ENCODE data around the gene SUGCT.
"Not testable (repeated sequence)": the region's sequence is repeated elsewhere in the genome, so short reads cannot be mapped to it uniquely, and the experiment has no call there.

SUGCT gene

DNA sequence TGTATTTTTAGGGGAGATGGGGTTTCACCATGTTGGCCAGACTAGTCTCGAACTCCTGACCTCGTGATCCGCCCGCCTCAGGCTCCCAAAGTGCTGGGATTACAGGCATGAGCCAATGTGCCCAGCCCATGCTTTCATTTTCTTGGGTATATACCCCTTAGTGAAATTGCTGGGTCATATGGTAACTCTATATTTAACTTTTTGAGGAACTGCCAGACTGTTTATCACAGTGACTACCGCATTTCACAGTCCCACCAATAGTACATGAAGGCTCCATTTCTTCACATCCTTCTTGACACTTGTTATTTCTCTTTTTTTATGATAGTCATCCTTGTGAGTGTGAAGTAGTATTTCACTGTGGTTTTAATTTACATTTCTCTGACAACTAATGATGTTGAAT lies 134.0 kb downstream of the SUGCT start:
- not testable (repeated sequence) for DNase-seq

- DNase-seq = no peak
These were observed 141.3 kb downstream of the SUGCT start for GRCh38 chr7:40276061-40276460.

- DNase-seq = no peak
These were observed 145.2 kb downstream of the SUGCT start for GRCh38 chr7:40279991-40280390.

- no peak for DNase-seq
These were observed 148.1 kb downstream of the SUGCT start for GRCh38 chr7:40282858-40283257.

DNA sequence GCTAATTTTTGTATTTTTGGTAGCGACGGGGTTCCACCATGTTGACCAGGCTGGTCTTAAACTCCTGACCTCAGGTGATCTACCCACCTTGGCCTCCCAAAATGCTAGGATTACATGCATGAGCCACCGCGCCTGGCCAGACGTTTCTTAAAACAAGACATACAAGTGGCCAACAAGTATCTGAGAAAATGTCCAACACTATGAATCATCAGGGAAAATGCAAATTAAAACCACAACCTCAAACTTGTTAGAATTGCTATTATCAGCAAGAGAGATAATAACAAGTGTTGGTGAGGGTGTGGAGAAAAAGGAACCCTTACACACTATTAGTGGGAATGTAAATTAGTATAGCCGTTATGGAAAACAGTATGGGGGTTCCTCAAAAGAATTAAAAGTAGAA lies 148.6 kb downstream of the SUGCT start:
- DNase-seq = no peak

DNA sequence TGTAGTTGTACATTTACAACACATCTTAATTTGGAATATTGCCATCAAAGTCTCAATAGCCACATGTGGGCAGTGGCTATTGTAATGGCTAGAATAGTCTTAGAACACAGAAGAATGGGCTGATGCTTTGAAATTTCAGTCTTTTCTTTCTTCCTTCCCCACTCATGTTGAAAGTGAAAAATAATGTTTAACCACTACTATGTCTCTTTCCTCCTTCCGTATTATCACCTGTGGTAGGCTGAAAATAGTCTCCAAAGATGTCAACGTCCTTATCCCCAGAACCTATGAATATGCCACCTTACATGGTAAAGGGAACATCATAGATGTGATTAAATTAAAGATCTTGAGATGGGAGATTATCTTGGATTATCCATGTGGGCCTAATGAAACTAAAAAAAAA lies 154.0 kb downstream of the SUGCT start:
- no peak for DNase-seq

DNA sequence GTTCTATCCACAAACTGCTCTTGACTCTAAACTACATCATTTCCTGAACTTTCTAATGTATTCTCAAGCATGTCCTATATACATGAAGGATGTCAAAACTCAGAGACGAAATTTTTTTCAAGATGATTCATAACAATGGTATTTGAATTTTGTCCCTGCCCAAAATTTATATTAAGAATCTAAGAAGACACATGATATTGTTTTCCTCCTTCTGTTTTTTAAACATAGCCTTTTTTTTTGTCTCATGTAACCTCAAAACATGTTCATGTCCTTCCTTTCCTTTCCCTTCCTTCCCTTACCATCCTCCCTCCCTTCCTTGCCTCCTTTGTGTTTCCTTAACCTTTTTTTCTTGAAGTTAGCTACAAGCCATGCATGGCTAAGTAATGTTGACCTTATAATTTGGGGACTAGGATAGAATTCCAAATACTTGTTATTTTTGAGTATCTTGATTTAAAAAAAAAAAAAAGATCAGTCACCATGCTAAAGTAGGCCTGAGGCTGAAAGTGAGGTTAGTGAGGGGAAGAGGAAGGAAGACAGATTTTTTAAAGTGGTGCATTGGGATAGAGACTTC lies 163.0 kb downstream of the SUGCT start:
- DNase-seq = no peak

DNA sequence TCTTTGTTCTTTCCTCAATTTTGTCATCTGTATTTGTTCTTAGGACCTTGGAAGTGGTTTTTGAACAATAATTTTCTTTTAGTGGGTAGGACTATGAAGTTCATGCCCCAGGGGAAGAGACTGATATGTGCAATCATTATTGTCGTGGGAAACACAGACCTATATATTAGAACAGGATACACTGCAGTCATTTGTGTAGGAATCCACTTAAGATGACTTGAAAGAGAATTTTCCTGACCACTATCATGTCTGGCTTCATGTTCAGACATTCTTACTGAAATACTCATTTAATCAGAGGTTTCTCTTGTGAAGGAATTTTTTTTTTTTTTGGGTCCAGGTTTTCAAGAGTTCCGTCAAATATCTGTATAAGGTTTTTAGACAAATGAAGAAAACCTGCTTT lies 163.6 kb downstream of the SUGCT start:
- no peak for DNase-seq

- no peak for DNase-seq
These were observed 164.3 kb downstream of the SUGCT start for GRCh38 chr7:40299097-40299496.

GRCh38 chr7:40300146-40300670 lies 165.4 kb downstream of the SUGCT start:
- DNase-seq = no peak

GRCh38 chr7:40301486-40302068 lies 166.8 kb downstream of the SUGCT start:
- no peak for DNase-seq

DNA sequence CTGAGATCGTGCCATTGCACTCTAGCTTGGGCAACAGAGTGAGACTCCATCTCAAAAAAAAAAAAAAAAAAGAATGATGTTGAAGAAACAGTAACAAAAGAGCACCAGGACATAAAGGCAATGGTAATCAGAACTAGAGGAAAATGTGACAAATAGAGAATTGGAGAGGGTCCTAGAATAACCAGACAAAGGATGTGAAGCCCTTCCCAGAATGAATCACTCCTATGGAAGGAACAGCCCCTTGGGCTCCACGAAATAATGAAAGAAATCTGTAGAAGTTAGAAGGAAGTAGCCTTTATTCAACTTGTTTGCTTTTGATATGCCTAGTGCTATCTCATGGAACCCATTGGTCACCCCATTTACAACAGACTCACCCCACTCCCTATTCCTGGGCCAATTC lies 169.2 kb downstream of the SUGCT start:
- DNase-seq = no peak

- DNase-seq = no peak
These were observed 170.4 kb downstream of the SUGCT start for GRCh38 chr7:40305229-40305628.

- DNase-seq = no peak
These were observed 171.2 kb downstream of the SUGCT start for GRCh38 chr7:40306025-40306424.

DNA sequence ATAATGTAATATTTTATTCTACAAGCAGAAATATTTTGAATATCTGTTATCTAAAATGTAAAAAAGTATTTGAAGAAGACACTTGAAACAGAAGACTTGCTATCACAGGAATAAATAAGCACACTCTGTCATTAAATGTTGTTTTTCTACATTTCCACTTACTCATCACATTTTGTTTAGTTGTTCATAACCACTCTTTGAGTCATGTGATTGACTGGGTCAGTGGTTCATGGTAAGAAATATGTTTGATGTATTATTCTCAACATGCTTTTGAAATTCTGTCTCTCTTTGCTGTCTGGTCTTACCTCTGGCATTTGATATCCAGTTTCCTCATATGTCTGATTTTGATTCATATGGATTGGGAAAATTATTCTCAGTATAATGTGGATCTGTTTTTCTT lies 171.8 kb downstream of the SUGCT start:
- no peak for DNase-seq

DNA sequence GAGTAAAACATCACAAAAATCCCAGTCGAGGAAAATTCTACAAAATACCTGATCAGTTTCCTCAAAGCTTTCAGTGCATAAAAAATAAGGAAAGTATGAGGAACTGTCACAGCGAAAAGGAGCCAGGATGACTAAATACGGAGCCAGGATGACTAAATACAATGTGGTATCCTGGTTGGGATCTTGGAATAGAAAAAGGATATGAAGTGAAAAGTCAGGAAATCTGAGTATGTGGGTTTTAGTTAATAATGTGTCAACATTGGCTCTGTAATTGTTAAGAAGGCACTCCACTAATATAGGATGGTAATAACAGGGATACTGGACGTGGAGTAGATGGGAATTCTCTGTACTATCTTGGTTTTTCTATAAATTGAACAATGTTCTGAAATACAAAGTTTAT lies 175.5 kb downstream of the SUGCT start:
- DNase-seq = no peak

DNA sequence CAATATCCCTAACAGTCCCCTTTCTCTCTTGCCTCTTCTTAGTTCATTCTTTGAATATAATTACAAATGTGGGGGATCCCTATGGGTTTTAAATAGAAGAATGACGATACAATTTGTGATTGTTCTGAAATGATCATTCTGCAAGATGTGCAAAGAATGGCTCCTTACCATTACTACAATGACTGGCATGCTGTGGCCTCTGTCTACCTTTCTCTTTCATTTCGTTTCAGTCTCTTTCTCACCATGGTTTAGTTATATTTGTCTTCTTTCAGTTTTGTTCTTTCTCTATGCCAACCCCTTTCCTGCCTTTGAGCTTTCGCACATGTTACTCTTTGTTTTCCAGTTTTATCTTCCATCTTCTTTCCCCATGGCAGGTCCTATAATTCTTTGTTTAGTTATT lies 176.5 kb downstream of the SUGCT start:
- no peak for DNase-seq

GRCh38 chr7:40315277-40315676 lies 180.5 kb downstream of the SUGCT start:
- DNase-seq = no peak

- DNase-seq = no peak
These were observed 181.4 kb downstream of the SUGCT start for GRCh38 chr7:40316176-40316575.

GRCh38 chr7:40324914-40325313 lies 190.1 kb downstream of the SUGCT start:
- DNase-seq = no peak

DNA sequence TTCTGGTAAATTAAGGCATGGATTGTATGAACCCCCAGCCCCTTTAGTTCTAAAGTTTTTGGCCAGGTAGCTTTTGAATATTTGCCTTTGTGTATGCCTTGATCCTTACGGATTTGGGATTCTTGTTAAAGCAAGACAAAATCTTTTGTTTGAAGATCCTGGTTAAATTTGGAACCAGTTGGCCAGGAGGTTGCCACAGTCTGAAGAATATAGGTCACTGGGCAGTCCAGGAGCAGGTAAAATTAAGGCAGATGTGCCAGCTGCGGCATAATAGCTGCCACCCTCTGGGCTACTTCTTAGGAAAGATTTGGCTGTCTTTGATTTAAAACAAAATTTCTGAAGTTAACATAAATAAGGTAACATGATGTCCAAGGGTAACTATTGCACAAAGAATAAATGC lies 192.3 kb downstream of the SUGCT start:
- DNase-seq = no peak

DNA sequence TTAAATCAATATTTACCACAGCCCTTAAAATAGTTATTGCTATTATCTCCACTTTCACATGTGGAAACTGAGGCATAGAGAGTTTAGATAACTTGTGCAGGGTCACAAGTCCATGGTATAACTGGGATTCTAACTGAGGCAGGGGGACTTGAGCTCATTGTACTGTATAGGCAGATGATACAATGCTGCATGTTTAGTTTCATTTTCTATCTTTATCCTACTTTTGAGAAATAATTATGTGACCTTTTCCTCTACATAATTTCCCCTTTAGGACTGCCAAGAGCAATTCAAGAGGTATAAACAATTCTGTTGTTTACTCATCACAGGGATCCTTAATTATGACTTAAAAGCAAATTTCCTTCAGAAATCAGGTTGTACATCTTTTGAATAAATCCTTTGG lies 193.1 kb downstream of the SUGCT start:
- DNase-seq = no peak

- DNase-seq = peak; percentile 80
These were observed 194.9 kb downstream of the SUGCT start for GRCh38 chr7:40329601-40330153.

DNA sequence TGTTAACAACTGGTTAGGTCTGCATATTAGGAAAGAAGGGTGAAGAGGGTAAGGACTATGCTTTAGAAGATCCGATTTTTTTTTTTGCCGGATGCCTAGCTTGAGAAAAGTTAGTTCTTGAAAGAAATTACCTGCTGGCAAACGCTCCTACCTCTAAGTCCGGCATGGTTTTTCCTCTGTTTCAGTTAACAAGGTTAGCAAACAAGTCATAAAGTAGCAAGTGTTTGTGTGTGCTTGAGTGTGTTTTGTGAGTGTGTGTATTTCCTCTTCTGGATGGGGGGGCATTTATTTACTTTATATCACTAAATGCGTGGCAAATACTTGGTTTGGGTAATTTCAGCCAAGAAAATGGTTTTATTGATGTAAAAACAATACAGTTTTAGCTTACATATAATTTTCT lies 195.6 kb downstream of the SUGCT start:
- no peak for DNase-seq

- DNase-seq = no peak
These were observed 197.1 kb downstream of the SUGCT start for GRCh38 chr7:40331915-40332314.
